Mesendoderm (in vitro differentiated cells): ENCODE results near the gene COL9A3.

ENCODE experiments used
- DNase-seq: peaks from one replicate; pipeline ENCODE4 v3.0.0; 2013
- H2AK5ac ChIP-seq: 2 replicates; pipeline ENCODE4 v1.6.1; 2013; ENCODE audit warnings: low read length, inconsistent platforms
- H2BK120ac ChIP-seq: 2 replicates; pipeline ENCODE4 v1.6.1; 2013; ENCODE audit warnings: low read depth, mild to moderate bottlenecking, low read length, moderate library complexity, mixed read lengths
- H2BK15ac ChIP-seq: replicated peaks from 2 replicates; pipeline ENCODE4 v1.6.1; 2013; ENCODE audit warnings: low read depth, mild to moderate bottlenecking, moderate library complexity
- H2BK5ac ChIP-seq: 2 replicates; pipeline ENCODE4 v1.6.1; 2013; ENCODE audit warnings: low read length, inconsistent platforms
- H3K18ac ChIP-seq: 2 replicates; pipeline ENCODE4 v1.6.1; 2013; ENCODE audit warnings: mild to moderate bottlenecking, low read length, mixed read lengths
- H3K23ac ChIP-seq: one replicate; pipeline ENCODE4 v1.6.1; 2013; ENCODE audit warnings: low read length
- H3K27ac ChIP-seq: 2 replicates; pipeline ENCODE4 v1.5.1; 2013; ENCODE audit warnings: low read depth, mild to moderate bottlenecking, inconsistent platforms, low read length, moderate library complexity
- H3K27me3 ChIP-seq: 2 replicates; pipeline ENCODE4 v1.6.1; 2013; ENCODE audit warnings: low read length, control low read depth, mild to moderate bottlenecking, inconsistent platforms; ENCODE audit not compliant: insufficient read depth, poor library complexity
- H3K36me3 ChIP-seq: 2 replicates; pipeline ENCODE4 v1.6.1; 2013; ENCODE audit warnings: low read length, inconsistent platforms; ENCODE audit not compliant: control insufficient read depth, insufficient read depth
- H3K4ac ChIP-seq: one replicate; pipeline ENCODE4 v1.6.1; 2013; ENCODE audit warnings: low read depth, mild to moderate bottlenecking, low read length, moderate library complexity
- H3K4me1 ChIP-seq: 2 replicates; pipeline ENCODE4 v1.6.1; 2013; ENCODE audit warnings: low read depth, low read length, inconsistent platforms; ENCODE audit not compliant: control insufficient read depth
- H3K4me2 ChIP-seq: 2 replicates; pipeline ENCODE4 v1.6.1; 2013; ENCODE audit warnings: low read length
- H3K4me3 ChIP-seq: 2 replicates; pipeline ENCODE4 v1.5.1; 2013; ENCODE audit warnings: mild to moderate bottlenecking, low read length
- H3K56ac ChIP-seq: one replicate; pipeline ENCODE4 v1.6.1; 2013; ENCODE audit warnings: low read length
- H3K79me1 ChIP-seq: 2 replicates; pipeline ENCODE4 v1.6.1; 2013; ENCODE audit warnings: low read length, inconsistent platforms
- H3K79me2 ChIP-seq: 2 replicates; pipeline ENCODE4 v1.6.1; 2013; ENCODE audit warnings: mild to moderate bottlenecking, low read length; ENCODE audit not compliant: control insufficient read depth, insufficient read depth
- H3K9ac ChIP-seq: 2 replicates; pipeline ENCODE4 v1.6.1; 2013; ENCODE audit warnings: low read length, inconsistent platforms
- H4K5ac ChIP-seq: one replicate; pipeline ENCODE4 v1.6.1; 2013; ENCODE audit warnings: low read length
- H4K8ac ChIP-seq: one replicate; pipeline ENCODE4 v1.6.1; 2013; ENCODE audit warnings: low read depth, mild to moderate bottlenecking, control low read depth, low read length, moderate library complexity
- WGBS: extraction: QIAGEN DNeasy Blood & Tissue Kit; methylation state at CpG from one replicate; pipeline ENCODE4 v1.1.7; 2013; ENCODE audit warnings: low lambda C conversion rate, missing lambda C conversion rate; ENCODE audit not compliant: insufficient coverage; ENCODE audit errors: extremely low coverage; 5-methylcytosine and 5-hydroxymethylcytosine counted together

Gene COL9A3

DNA sequence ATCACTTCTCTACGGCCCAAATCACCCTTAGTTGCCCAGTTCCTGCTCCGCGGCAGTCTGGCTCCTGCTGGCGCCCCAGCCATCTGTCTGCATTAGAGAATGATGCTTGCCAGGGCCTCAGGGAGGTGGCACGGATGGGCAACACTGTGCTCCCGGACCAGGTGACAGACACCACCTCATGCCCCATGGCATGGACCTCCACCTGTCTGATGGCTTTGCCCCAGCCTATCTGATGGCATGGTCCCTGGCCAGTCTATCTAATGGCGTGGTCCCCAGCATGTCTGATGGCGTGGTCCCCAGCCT, 39.4 kb upstream of the COL9A3 start:
- peaks cover 2% of the 10 kb centered on the region for H3K4me1 ChIP-seq
- no peak overlapping the region for H3K27ac ChIP-seq
- H3K4ac ChIP-seq = peak overlapping the region; percentile 17
- no CpG with 5 or more reads among the region's 8 CpGs for WGBS
- DNase-seq = no peak
- no peak overlapping the region for H3K23ac ChIP-seq
- H3K56ac ChIP-seq = no peak overlapping the region
- H3K27me3 ChIP-seq = no peaks in the 10 kb centered on the region
- H4K8ac ChIP-seq = no peak overlapping the region
- H3K36me3 ChIP-seq = no peaks in the 10 kb centered on the region
- H3K79me1 ChIP-seq = no peaks in the 10 kb centered on the region
- H3K79me2 ChIP-seq = no peaks in the 10 kb centered on the region
- H2AK5ac ChIP-seq = peak overlapping the region; percentile 74
- H3K4me2 ChIP-seq = no peak overlapping the region
- H4K5ac ChIP-seq = no peak overlapping the region
- H2BK5ac ChIP-seq = no peak overlapping the region
- no peak overlapping the region for H2BK120ac ChIP-seq
- H3K9ac ChIP-seq = no peak overlapping the region
- H3K4me3 ChIP-seq = no peak overlapping the region
- H2BK15ac ChIP-seq = no peak overlapping the region
- no peak overlapping the region for H3K18ac ChIP-seq

DNA sequence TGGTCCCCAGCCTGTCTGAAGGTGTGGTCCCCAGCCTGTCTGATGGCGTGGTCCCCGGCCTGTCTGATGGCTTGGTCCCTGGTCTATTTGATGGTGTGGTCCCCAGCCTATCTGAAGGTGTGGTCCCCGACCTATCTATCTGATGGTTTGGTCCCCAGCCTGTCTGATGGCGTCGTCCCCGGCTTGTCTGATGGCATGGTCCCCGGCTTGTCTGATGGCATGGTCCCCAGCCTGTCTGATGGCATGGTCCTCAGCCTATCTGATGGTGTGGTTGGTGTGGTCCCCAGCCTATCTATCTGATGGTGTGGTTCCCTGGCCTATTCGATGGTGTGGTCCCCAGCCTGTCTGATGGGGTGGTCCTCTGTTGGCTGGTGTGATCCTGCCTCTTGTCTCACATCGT, 38.8 kb upstream of the COL9A3 start:
- no peak overlapping the region for H3K4ac ChIP-seq
- WGBS = no CpG with 5 or more reads among the region's 9 CpGs
- H3K9ac ChIP-seq = no peak overlapping the region
- H2AK5ac ChIP-seq = no peak overlapping the region
- H3K4me3 ChIP-seq = no peak overlapping the region
- no peak overlapping the region for H3K18ac ChIP-seq
- DNase-seq = no peak
- H3K79me1 ChIP-seq = no peaks in the 10 kb centered on the region
- no peak overlapping the region for H4K8ac ChIP-seq
- no peak overlapping the region for H3K56ac ChIP-seq
- H2BK5ac ChIP-seq = no peak overlapping the region
- H2BK120ac ChIP-seq = no peak overlapping the region
- H3K4me1 ChIP-seq = peaks cover 2% of the 10 kb centered on the region
- no peak overlapping the region for H4K5ac ChIP-seq
- no peak overlapping the region for H3K27ac ChIP-seq
- no peak overlapping the region for H2BK15ac ChIP-seq
- no peak overlapping the region for H3K4me2 ChIP-seq
- H3K23ac ChIP-seq = no peak overlapping the region
- no peaks in the 10 kb centered on the region for H3K27me3 ChIP-seq
- no peaks in the 10 kb centered on the region for H3K79me2 ChIP-seq
- no peaks in the 10 kb centered on the region for H3K36me3 ChIP-seq

DNA sequence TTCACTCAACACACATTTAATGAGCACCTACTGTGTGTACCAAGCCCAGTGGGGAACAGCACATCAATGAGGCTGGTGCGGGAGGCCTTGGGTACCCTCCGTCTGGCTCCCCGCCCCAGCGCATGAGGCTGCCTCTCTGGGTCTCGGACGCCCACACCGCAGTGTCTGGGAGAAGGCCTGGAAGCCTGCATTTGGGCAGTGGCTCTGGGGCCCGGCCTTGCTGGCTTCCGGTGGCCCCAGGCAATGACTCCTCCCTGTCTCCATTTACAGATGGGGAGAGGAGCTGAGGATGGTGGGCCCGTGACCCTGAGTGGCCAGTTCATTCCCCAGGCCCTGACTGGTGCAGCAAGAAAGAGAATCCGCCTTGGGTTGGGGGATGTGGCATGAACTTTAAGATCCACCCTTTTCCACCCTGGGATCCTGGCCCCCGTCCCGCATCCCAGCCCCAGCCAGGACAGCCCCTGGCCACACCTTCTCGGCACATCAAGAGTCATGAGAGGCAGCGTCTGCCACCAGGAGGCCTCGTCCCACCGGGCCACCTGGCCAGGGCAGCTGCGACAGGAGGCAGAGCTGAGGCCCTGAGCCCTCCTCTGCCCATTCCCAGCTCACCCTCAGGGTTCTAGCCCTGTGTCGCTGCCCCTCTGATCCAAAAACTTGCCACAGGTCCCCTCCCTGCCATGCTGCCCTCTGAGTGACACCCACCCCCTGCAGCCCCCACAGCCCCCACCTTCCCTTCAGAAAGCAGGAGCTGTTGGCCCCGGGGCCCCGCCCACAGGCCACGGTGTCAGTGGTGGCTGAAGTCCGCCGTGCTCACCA, 38.0 kb upstream of the COL9A3 start:
- Histone ChIP-seq H2BK120ac (no peak overlapping the region), H3K9ac (no peak overlapping the region), H3K79me1 (no peaks in the 10 kb centered on the region), H2BK15ac (no peak overlapping the region), H3K27me3 (no peaks in the 10 kb centered on the region), H3K27ac (no peak overlapping the region), H2BK5ac (no peak overlapping the region), H2AK5ac (no peak overlapping the region), H3K18ac (no peak overlapping the region), H3K4me3 (no peak overlapping the region), H4K5ac (no peak overlapping the region), H3K4ac (no peak overlapping the region), H3K56ac (peak overlapping the region; percentile 54), H3K79me2 (no peaks in the 10 kb centered on the region), H3K23ac (no peak overlapping the region), H3K4me1 (peaks cover 2% of the 10 kb centered on the region), H4K8ac (no peak overlapping the region), H3K36me3 (no peaks in the 10 kb centered on the region), H3K4me2 (no peak overlapping the region)
- DNase-seq = peak; percentile 71
- no CpG with 5 or more reads among the region's 24 CpGs for WGBS

DNA sequence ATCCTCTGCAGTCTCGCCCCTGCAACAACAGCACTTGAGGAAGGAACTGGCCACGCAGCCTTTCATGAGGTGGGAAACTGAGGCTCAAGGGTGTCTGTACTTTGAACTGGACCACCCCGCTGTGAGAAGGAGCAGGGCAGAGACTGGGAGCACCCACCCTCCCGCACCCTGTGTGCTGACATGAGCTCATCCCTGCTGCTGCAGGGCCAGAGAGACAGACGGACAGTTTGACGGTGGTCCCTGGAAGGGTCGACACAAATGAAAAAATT, 37.5 kb upstream of the COL9A3 start:
- Histone ChIP-seq H3K4me3 (no peak overlapping the region), H3K36me3 (no peaks in the 10 kb centered on the region), H4K8ac (no peak overlapping the region), H2AK5ac (no peak overlapping the region), H3K4ac (no peak overlapping the region), H3K79me2 (no peaks in the 10 kb centered on the region), H2BK15ac (no peak overlapping the region), H3K4me1 (peaks cover 2% of the 10 kb centered on the region), H3K4me2 (no peak overlapping the region), H3K23ac (no peak overlapping the region), H3K27ac (no peak overlapping the region), H4K5ac (no peak overlapping the region), H3K27me3 (no peaks in the 10 kb centered on the region), H3K79me1 (no peaks in the 10 kb centered on the region), H2BK120ac (no peak overlapping the region), H3K56ac (peak overlapping the region; percentile 54), H3K18ac (no peak overlapping the region), H2BK5ac (no peak overlapping the region), H3K9ac (no peak overlapping the region)
- DNase-seq = no peak
- no CpG with 5 or more reads among the region's 7 CpGs for WGBS

DNA sequence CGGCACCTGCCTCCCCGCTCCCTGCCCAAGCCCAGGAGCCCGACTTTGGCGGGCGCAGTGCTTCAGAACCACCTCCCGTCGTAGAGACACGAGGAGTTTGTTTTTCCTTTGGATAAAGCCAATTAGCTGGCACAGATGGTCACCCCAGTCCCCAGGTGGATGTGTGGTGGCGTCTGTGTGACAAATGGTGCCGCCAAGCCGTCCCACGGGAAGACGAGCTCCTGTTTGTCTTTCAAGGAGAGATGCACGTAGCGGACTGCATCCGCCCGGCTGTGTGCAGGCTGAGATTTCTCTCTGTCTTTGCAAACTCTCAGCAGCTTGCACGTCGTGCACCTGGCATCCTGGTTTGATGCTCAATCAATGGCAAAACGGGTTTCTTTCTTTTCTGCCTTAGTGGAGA, 36.6 kb upstream of the COL9A3 start:
- Histone ChIP-seq H3K27ac (no peak overlapping the region), H3K23ac (no peak overlapping the region), H3K4me1 (peaks cover 2% of the 10 kb centered on the region), H3K79me2 (no peaks in the 10 kb centered on the region), H3K4me3 (no peak overlapping the region), H3K79me1 (no peaks in the 10 kb centered on the region), H4K8ac (no peak overlapping the region), H4K5ac (no peak overlapping the region), H3K4me2 (no peak overlapping the region), H3K27me3 (no peaks in the 10 kb centered on the region), H2AK5ac (no peak overlapping the region), H2BK15ac (no peak overlapping the region), H2BK120ac (no peak overlapping the region), H3K56ac (no peak overlapping the region), H2BK5ac (no peak overlapping the region), H3K9ac (no peak overlapping the region), H3K4ac (no peak overlapping the region), H3K36me3 (no peaks in the 10 kb centered on the region), H3K18ac (no peak overlapping the region)
- no CpG with 5 or more reads among the region's 20 CpGs for WGBS
- no peak for DNase-seq

DNA sequence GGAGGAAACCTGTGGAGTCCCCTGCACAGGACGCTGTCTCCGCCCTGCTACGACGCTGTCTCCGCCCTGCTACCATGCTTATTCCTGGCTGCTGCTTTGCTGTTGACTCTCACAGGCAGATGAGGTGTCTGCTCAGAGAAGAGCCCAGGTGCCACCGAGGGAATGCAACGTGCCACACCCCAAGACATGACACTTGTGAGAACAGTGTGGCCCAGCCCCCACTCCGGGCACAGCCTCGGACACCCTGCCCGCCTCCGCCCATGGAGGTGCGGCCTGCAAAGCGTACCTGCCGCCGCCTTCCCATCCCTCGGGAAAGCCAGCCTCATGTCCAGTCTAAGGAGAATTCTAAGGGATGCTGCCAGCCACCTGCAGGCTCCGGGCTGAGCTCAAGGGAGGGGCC, 36.2 kb upstream of the COL9A3 start:
- Histone ChIP-seq H2AK5ac (no peak overlapping the region), H3K79me1 (no peaks in the 10 kb centered on the region), H3K27ac (no peak overlapping the region), H3K27me3 (no peaks in the 10 kb centered on the region), H4K8ac (no peak overlapping the region), H3K4me3 (no peak overlapping the region), H3K4me1 (peaks cover 2% of the 10 kb centered on the region), H3K56ac (no peak overlapping the region), H3K9ac (no peak overlapping the region), H3K4ac (no peak overlapping the region), H3K36me3 (no peaks in the 10 kb centered on the region), H3K4me2 (no peak overlapping the region), H2BK120ac (no peak overlapping the region), H4K5ac (no peak overlapping the region), H3K18ac (no peak overlapping the region), H2BK15ac (no peak overlapping the region), H3K79me2 (no peaks in the 10 kb centered on the region), H3K23ac (no peak overlapping the region), H2BK5ac (no peak overlapping the region)
- no CpG with 5 or more reads among the region's 17 CpGs for WGBS
- no peak for DNase-seq
